Measurements from ENCODE around the gene COL2A1. TPM values are rescaled to one million over a fixed set of nuclear protein-coding genes. Genes with fewer than 3 reads are reported as not detected.
A peak's percentile ranks its signal among the peaks of the same experiment; 100 is the strongest.

Gene COL2A1
- total RNA-seq, 1 experiment from 2014 or later, result 1.4 TPM

- in situ Hi-C loops (cut with HindIII; ENCODE audit: low pct_unique_long_range_greater_than_20kb, low sequenced_read_pairs), result no loop called here
- ChIA-PET CTCF (no interaction called here), POLR2A (no interaction called here)
- ATAC-seq (no peak), DNase-seq (ENCODE audit: low read depth, low spot score) (no peak)
- no peak for TF ChIP-seq TCF7L2 (IDR thresholded peaks at IDR 0.05; ENCODE audit: low read depth, low read length)
- no peak for TF ChIP-seq CTCF (IDR thresholded peaks at IDR 0.05)
- TF ChIP-seq REST (IDR thresholded peaks at IDR 0.05; ENCODE audit: insufficient read depth in 1 of 2, low read depth in 2 of 2, low read length in 1 of 2), result no peak
- TF ChIP-seq POLR2AphosphoS5 (IDR thresholded peaks at IDR 0.05; ENCODE audit: low read depth, low read length), result no peak
- no peak for TF ChIP-seq SIN3A (IDR thresholded peaks at IDR 0.05; ENCODE audit: borderline replicate concordance, insufficient read depth, low read depth, low read length)
- intact Hi-C loops (cut with micrococcal nuclease; ENCODE audit: unreplicated experiment), result no loop called here
- no TSS peak for BruUV-seq (replicated peaks)
- H3K36me3 ChIP-seq (ENCODE audit: control insufficient read depth, insufficient read depth, low read length), result no peaks in the 10 kb centered on the region
- H3K27ac ChIP-seq (ENCODE audit: low read length), result no peak overlapping the region
- no peaks in the 10 kb centered on the region for H3K9me3 ChIP-seq (ENCODE audit: control insufficient read depth, insufficient read depth, low read depth, low read length)
- H3K4me3 ChIP-seq (ENCODE audit: low read depth in 2 of 2, low read length in 2 of 2), result no peak overlapping the region
- no peaks in the 10 kb centered on the region for H3K4me1 ChIP-seq (ENCODE audit: control insufficient read depth, insufficient read depth, low read length)
- no peaks in the 10 kb centered on the region for H3K27me3 ChIP-seq (ENCODE audit: control insufficient read depth, insufficient read depth, low read length)
Observed at GRCh38 chr12:47978598-47978873, 25.7 kb downstream of the COL2A1 start.

GRCh38 chr12:47977772-47978597 lies 26.3 kb downstream of the COL2A1 start:
- no peaks in the 10 kb centered on the region for H3K9me3 ChIP-seq (ENCODE audit: control insufficient read depth, insufficient read depth, low read depth, low read length)
- H3K4me1 ChIP-seq (ENCODE audit: control insufficient read depth, insufficient read depth, low read length), result no peaks in the 10 kb centered on the region
- ATAC-seq, result 0 out of 2 replicates have a peak, but pooled peaks have one; percentile 5
- intact Hi-C loops (cut with micrococcal nuclease; ENCODE audit: unreplicated experiment), result no loop called here
- no peak for DNase-seq (ENCODE audit: low read depth, low spot score)
- CTCF ChIA-PET, result no interaction called here
- H3K4me3 ChIP-seq (ENCODE audit: low read depth in 2 of 2, low read length in 2 of 2), result no peak overlapping the region
- no peak for TF ChIP-seq REST (IDR thresholded peaks at IDR 0.05; ENCODE audit: insufficient read depth in 1 of 2, low read depth in 2 of 2, low read length in 1 of 2)
- no peak for TF ChIP-seq POLR2AphosphoS5 (IDR thresholded peaks at IDR 0.05; ENCODE audit: low read depth, low read length)
- TF ChIP-seq CTCF (IDR thresholded peaks at IDR 0.05), result no peak
- no peak for TF ChIP-seq TCF7L2 (IDR thresholded peaks at IDR 0.05; ENCODE audit: low read depth, low read length)
- no peak for TF ChIP-seq SIN3A (IDR thresholded peaks at IDR 0.05; ENCODE audit: borderline replicate concordance, insufficient read depth, low read depth, low read length)
- no TSS peak for BruUV-seq (replicated peaks)
- in situ Hi-C loops (cut with HindIII; ENCODE audit: low pct_unique_long_range_greater_than_20kb, low sequenced_read_pairs), result no loop called here
- no peaks in the 10 kb centered on the region for H3K27me3 ChIP-seq (ENCODE audit: control insufficient read depth, insufficient read depth, low read length)
- no peak overlapping the region for H3K27ac ChIP-seq (ENCODE audit: low read length)
- POLR2A ChIA-PET, result no interaction called here
- H3K36me3 ChIP-seq (ENCODE audit: control insufficient read depth, insufficient read depth, low read length), result no peaks in the 10 kb centered on the region
